GM19452 (cell line): ENCODE data around the gene MYCBP2.
"Not testable (repeated sequence)": the region's sequence is repeated elsewhere in the genome, so short reads cannot be mapped to it uniquely, and the experiment has no call there.

Experiments used
- ATAC-seq: cut with Tn5 transposase; IDR thresholded peaks from one replicate; pipeline ENCODE4 v1.9.1; 2021; ENCODE audit not compliant: unreplicated experiment

The MYCBP2 gene

DNA sequence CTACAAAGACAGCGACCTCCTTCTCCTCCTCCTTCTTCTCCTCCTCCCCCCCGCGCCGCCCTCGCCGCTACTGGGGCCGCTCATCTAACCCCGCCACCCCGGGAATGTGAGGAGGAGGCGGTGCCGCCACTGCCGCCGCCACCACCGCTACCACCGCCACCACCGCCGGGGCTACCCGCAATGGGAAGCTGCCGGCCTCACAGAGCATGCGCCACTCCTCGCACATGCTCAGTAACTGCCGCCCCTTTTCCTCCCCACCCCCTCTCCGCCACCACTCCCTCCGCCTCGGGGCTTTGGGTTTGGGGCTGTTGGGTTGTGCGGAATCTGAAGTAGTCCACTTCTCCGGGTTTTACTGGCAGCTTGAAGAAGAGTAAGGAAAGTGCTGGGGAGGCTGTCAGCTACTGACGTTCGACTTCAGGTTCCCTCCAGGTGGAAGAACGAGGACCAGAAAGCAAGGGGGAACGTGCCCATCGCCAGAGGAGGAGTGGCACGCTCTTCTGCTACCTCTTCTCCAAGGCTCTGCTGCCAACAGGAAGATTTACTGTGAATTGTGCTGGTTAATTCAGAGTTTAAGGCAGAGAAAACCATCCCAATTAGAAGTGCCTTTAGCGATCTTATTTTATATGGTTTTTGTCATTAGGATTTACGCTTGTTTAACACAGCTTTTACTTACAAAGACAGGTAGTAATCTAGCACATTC lies at the start of gene MYCBP2:
TSS of gene MYCBP2 (minus strand) at position 190 of the 700 bp plus-strand sequence. CDS start 319 bp downstream, outside the sequence.
- ATAC-seq = peak; percentile 42

DNA sequence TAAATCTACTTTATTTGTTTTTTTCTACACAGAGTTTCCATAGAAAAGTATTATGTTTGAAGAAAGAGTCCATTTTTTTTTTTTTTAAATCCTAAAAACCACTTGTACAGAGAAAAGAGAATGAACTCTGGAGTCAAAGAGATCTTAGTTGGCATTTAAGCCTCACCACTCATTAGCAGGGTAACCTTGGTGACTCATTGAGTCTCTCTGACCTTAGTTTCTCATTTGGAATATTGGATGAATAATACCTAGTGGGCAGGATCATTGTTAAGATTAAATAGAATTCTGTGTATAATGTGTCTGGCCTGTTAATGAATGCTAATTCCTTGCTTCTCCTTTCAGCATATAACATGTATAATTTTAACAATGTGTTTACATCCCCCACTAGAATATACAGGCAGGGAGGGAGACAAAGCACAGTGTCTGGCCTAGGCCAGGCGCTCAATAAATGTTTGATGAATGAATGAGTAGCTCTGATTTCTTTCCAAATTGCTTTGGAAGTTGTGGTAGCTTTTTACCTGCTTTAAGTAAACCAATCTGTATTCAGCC lies 48.7 kb upstream of the MYCBP2 start:
- ATAC-seq = no peak

DNA sequence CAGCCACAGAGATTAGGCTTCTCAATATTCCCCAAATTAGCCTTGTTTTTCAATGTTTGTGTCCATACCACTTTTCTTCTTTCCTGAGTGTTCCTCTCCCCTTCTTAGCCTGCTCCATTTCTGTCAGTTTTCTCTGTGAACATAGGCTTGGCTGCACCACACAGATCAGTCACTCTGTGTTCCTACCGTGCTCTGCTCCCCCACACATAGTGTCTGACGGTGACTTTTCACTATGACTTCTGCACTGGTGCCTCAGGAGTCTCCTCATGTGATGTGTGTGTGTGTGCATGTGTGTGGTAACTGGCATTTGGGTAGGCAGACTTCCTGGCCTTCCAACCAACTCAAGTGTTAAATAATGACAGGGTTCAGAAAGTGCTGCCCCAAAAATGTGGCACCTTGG lies 47.9 kb upstream of the MYCBP2 start:
- no peak for ATAC-seq

GRCh38 chr13:77374339-77374738 lies 47.4 kb upstream of the MYCBP2 start:
- no peak for ATAC-seq

DNA sequence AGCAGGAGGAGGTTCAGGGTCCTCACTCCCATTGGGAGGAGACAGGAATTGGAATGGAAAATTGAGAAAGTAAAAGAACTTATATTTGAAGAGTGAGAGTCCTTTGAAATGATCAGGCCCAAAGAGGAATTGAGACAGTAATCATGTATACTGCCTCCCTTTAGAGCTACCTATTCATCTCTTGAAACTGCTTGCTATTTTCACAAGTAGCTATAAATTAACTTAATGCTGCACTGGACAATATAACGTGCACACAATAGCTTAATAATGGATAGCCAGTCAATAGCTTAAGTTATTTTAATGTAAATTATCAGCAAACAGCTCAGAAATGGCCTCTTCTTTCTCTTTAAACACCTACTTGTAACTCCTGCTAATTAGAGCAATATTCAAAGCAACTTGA lies 46.6 kb upstream of the MYCBP2 start:
- ATAC-seq = no peak

DNA sequence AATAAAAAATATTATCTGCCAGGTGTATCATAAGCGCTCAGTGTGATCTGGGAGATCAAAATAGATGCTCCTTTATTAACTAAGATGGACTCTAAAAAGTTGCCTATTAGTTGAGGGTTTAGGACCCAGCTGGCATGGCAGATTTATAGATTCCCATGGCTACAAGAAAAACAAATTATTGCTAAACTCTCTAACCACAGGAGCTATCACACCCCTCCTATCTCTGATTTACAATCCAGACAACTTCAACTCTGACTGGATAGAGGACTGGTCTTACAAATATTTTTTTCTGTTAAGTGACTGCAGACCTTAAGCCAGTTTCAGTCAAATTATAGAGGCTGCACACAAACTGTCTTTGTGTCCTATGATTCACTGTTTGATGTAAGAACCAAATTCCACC lies 45.4 kb upstream of the MYCBP2 start:
- no peak for ATAC-seq

GRCh38 chr13:77370888-77371287 lies 44.0 kb upstream of the MYCBP2 start:
- no peak for ATAC-seq

GRCh38 chr13:77362166-77362565 lies 35.3 kb upstream of the MYCBP2 start:
- no peak for ATAC-seq

DNA sequence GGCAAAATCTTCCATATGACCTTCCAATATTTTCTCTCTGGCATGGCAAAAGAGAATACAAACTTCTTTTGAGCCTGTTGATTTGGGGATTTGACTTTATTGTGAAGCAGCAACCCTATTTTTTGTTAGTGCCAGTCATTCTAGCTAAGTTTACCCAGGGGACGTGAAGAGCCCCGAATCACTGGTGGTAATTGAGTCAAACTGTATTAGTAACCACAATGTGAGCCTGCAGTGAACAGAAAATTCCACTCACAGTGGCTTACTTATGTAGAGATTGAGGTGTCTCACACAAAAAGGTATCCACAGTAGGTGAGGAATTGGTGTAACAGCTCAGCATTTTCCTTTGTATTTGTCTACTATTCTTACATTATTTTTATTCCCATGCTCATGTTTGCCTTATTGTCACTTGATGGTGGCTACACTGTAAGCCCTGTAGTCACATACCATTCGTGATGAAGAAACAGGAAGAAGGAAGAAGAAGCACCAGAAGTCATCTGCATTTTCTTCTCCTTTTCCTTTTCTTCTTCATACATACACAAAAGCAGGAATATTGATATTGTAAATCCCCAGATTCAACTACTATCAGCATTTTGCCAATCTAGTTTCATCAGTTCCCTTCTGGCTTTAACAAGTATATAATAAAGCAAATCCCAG lies 33.3 kb upstream of the MYCBP2 start:
- peak; percentile 61 for ATAC-seq

- no peak for ATAC-seq
These were observed 32.3 kb upstream of the MYCBP2 start for GRCh38 chr13:77359171-77359570.

DNA sequence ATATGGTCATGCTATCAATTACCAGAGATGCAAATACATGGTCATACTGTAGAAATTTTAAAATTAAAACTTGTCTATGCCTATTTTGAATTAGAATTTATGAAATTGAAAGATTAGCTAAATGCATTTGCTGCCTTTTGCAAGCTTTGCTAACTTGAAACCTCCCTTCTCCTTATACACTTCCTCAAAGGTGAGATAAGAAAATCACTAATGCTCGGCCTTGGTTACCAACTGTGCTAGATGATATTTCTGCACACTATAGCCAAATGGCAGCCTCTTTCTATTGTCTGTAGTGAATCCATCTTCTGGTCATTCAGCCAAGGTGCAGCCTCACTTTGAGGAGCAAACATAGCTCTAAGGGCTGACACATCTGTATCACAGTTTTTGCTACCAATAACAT lies 31.1 kb upstream of the MYCBP2 start:
- ATAC-seq = no peak

- ATAC-seq = no peak
These were observed 29.3 kb upstream of the MYCBP2 start for GRCh38 chr13:77356155-77356554.

DNA sequence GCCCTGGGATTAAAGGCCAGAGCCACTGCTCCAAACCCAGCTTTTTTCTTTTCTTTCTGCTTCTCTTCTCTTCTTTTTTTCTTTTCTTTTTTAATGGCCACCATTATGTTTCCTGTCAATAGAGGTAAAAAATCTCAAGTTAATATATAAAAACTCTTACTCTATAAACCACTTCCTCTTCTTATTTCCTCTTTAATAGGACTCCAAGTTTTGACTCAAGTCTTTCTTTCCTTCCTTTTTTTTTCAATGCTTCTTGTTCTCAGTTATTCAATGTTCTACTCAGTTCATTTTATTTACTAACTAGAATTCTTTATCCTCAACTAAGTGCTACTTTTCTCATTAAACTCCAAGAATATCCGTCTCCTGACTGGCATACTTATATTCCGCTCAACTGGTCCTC lies 27.1 kb upstream of the MYCBP2 start:
- peak; percentile 56 for ATAC-seq

GRCh38 chr13:77351315-77351714 lies 24.4 kb upstream of the MYCBP2 start:
- no peak for ATAC-seq

- ATAC-seq = no peak
These were observed 23.9 kb upstream of the MYCBP2 start for GRCh38 chr13:77350811-77351210.

GRCh38 chr13:77349365-77349764 lies 22.5 kb upstream of the MYCBP2 start:
- no peak for ATAC-seq

GRCh38 chr13:77347351-77347750 lies 20.5 kb upstream of the MYCBP2 start:
- not testable (repeated sequence) for ATAC-seq

DNA sequence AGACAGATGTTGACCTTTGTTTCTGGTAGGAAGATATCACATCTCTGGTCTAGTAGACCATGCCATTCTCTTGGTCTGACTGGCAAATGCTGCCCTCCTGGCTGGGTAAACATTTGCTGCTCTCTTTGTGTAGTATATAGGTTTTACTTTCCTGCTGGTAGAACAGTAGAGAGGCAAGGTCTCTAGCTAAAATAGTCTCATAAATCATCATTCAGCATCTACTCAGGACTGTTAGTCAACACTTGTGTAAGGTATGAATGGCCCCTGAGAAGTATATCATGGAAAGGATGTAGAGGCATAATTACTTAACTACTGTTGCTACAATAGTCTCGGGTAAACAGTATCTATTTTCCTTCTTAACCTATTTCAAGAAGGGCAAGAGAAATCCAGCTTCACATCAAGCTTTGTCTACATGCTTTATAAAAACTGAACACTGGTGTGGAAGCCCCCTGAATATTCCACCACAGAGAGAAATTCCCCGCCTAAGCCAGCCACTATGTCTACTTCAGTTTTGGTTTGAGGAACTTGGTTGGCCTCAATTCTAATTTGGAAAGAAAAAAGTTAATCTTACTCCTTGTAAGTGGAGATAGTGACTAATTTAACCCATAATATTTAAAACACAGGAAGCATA lies 18.4 kb upstream of the MYCBP2 start:
- peak; percentile 53 for ATAC-seq

DNA sequence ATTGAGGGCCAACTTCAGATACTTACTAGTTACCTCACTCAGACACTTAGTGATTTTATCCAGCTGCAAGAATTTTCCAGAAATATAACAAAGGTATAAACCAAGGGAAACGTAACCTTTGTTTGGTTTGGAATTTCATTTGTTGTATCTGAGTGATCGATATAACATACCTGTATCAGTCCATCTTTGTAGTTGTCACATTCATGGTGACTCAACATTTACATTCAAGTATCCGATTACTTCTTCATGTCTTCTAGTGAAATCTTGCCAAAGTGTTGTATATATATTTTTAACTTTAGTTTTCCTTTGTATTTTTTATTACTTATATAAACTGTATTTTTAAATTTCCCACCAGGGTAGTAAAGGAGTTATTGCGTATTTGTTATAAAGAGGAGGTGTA lies 16.9 kb upstream of the MYCBP2 start:
- no peak for ATAC-seq

- peak; percentile 71 for ATAC-seq
These were observed 12.5 kb upstream of the MYCBP2 start for GRCh38 chr13:77339408-77339807.

DNA sequence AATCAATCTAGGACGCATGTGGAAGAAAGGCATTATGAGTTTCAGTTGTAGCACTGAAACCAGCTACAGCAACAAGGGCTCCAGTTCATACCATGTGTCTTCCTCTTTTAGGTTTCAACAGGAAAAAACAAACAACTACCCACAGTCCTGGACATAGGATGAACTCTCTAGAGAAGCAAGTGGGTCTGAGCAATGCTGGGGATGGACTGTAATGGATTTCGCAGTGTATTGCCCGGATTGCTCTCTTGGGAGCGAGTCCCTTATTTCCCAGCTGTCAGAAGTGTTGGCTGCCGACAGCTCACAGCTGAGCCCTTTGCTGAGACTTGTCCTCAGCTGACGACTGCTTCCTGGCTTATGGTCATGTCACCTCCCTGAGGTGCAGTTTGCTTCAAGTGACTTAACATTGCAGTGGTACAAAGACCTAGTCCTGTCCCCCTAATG lies 12.1 kb upstream of the MYCBP2 start:
- peak; percentile 71 for ATAC-seq

- ATAC-seq = peak; percentile 40
These were observed 11.4 kb upstream of the MYCBP2 start for GRCh38 chr13:77338329-77338728.
